HG03060 (cell line): Measurements from ENCODE around the gene SPNS3.

Experiments used
- ATAC-seq: cut with Tn5 transposase; IDR thresholded peaks from one replicate; pipeline ENCODE4 v1.9.1; 2021; ENCODE audit warnings: low read depth, moderate number of reproducible peaks; ENCODE audit not compliant: unreplicated experiment

Gene SPNS3

DNA sequence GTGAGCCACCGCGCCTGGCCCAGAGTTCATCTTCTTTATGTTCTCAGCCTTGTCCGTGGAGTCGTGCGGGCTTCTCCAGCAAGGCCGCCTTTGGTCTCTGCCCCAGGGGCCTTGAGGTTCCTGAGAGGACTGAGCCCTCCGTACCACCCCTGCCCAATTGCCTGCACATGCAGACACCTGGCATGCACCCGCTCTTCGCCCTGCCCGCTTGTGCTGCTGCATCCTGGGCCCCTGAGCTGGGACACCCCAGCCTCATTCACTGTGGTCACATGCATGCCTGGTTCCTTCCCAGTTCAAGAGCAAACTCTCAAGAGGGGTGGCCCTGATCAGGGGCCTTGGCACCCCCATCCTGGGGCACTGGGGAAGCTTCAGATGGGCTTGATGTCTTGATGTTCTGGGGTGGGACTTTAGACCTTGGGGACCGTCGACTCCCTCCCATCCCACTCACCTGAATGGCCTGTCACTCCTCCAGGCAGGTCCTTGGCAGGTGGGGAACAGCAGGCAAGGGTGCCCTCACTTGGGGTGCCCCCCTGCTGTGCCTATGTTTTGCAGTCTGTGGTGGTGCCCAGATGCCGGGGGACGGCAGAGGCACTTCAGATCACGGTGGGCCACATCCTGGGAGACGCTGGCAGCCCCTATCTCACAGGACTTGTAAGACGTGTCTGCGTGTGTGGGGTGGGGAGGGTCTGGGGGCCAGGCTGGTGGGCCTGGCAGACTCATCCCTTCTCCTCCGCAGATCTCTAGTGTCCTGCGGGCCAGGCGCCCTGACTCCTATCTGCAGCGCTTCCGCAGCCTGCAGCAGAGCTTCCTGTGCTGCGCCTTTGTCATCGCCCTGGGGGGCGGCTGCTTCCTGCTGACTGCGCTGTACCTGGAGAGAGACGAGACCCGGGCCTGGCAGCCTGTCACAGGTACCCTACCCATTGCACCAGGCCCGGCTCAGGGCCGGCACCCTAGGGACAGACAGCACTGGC, 52.2 kb downstream of the SPNS3 start:
- no peak for ATAC-seq

DNA sequence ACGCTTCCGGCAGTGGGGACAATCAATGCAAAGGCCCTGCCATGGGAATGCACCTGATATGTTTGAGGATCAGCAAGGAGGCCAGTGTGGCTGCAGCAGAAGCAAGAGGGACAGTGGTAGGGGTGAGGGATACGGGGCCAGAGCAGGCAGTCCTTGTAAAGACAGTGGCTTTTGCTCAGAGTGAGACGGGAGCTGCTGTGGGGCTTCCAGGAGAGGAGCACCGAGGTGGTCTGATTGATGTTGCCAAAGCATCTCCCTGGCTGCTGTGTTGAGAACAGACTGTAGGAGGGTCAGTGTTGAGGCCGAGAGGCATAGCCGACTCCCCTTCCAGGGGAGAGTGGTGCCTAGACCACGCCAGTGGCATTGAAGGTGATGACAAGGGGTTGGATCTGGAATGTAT, 53.6 kb downstream of the SPNS3 start:
- ATAC-seq: no peak

DNA sequence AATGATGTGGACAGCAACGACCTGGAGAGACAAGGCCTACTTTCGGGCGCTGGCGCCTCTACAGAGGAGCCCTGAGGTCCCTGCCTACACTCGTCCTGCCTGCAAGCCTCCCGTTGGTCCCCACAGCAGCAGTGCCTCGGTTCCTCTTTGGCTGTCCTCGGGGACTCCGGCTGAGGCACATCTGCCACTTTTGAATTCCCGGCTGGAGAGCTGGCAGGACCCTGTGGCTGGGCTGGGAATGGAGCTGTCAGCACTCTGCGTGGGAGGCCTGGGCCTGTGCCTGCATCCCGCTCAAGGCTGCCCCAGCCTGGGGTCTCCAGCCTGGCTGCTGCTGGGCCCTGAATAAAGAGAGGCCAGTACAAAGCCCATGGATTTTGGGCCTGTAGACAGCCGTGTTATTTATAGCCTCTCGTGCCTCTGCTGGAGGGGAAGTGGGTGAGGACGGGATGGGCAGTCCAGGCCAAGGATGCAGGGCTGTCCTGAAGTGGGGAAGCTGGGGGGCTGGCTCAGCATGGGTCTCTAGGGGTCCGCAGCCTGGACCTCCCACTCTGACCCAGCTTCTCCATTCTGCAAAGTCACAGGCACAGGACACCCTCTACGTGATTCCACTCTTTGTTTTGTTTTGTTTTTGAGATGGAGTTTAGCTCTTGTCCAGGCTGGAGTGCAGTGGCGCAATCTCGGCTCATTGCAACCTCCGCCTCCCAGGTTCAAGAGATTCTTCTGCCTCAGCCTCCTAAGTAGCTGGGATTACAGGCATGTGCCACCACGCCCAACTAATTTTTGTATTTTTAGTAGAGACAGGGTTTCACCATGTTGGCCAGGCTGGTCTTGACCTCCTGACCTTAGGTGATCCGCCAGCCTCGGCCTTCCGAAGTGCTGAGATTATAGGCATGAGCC, 54.3 kb downstream of the SPNS3 start:
- no peak for ATAC-seq

DNA sequence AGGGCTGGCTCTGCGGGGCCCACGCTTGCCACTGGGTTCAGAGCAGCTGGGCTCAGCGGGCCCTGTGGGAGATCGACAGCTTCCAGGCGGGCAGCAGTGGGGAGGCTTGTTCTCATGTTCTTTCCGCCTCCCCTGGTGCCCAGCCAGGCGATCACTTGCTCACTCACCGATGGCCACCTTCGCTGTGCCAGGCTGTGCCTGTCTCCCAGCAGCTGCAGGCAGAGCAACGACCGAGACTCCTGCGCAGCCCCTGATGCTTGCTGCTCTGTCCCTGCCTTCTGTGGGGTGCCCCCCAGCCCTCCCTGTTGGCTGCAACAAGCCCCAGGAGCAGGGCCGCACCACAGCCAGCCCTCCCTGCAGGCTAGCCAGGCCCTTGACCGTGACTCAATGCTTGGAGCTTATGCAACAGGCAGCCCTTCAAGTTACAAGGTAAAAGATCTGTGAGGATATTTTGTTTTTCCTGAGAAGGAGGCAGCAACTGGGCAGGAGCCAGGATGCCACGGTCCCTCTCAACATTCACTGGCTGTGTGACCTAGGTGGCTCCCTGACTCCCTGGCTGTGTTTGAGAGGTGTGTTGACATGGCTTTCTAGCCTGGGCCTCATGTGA, 55.4 kb downstream of the SPNS3 start:
- no peak for ATAC-seq

DNA sequence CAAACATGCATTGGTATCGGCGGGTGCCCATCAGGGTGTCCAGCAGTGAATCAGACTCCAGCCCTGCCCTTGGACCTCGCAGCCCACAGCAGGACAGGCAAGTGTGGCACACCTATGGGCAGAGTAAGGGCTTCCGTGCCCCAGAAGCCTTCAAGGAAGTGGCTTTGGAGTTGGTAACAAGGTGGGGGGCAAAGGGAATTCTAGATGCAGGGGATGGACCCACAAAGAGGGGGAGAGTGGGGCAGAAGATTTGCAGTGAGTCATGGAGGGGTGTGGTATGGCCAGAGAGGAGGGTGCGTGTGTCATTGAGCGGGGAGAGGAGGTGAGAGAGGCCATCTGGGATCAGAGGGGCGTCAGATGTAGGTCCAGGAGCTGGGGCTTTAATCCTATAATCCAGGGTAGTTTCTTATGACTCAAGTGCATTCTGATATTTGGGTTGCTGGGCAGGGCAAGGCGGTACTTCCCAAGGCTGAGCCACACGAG, 56.4 kb downstream of the SPNS3 start:
- ATAC-seq: no peak

DNA sequence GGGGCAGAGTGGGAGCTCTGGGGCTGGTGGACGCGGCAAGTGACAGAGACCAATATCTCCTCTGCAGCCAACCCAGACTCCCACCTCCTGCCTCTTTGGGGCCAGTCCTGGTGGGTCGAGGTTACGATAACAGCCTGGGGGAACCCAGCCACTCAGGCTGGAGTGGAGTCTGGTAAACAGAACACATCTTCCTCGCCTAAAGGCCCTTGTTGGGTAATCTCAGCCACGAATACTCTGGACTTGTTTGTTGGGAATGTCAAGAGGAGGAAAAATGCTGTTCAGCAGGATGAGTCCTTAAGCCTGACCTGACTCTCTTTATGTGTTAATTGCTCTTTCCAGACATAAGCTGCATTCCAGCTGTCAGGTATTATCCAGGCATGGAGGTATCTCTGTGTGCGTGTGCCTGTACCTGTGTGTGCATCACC, 56.9 kb downstream of the SPNS3 start:
- ATAC-seq: no peak

- no peak for ATAC-seq
These were observed 59.2 kb downstream of the SPNS3 start for GRCh38 chr17:4492721-4493561.

DNA sequence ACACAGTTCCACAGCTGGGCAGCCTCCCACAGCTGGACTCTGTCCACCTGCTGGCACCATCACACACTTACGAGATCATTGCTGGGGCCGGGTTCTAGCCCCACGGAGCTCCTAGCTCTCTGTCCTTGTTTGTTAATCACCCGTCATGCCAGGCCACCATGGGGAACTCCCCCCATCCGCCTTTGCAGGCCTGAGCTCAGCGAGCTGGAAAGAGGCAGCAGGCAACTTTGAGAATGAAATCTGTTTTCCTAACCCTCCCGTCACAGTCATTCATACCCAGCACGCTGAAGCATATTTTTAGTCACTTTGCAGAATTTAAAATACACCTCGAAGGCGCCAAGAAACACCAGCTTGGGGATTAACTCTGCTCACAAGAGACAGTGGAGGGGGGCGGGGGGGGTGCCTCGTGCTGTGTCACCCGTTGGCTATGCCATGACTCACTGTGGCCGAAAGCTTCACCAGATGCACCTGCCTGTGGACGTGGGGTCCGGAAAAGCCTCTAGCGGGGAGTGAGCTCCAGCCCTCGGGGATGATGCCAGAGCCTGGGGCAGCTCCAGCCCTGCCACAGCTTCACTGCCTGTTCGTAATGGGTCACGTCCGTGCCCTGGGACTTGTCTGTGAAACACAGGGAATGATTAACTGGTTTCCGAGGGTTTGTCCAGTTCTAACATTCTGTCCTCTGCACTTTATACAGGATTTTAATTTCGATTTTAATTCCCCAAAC, 63.5 kb downstream of the SPNS3 start:
- no peak for ATAC-seq

DNA sequence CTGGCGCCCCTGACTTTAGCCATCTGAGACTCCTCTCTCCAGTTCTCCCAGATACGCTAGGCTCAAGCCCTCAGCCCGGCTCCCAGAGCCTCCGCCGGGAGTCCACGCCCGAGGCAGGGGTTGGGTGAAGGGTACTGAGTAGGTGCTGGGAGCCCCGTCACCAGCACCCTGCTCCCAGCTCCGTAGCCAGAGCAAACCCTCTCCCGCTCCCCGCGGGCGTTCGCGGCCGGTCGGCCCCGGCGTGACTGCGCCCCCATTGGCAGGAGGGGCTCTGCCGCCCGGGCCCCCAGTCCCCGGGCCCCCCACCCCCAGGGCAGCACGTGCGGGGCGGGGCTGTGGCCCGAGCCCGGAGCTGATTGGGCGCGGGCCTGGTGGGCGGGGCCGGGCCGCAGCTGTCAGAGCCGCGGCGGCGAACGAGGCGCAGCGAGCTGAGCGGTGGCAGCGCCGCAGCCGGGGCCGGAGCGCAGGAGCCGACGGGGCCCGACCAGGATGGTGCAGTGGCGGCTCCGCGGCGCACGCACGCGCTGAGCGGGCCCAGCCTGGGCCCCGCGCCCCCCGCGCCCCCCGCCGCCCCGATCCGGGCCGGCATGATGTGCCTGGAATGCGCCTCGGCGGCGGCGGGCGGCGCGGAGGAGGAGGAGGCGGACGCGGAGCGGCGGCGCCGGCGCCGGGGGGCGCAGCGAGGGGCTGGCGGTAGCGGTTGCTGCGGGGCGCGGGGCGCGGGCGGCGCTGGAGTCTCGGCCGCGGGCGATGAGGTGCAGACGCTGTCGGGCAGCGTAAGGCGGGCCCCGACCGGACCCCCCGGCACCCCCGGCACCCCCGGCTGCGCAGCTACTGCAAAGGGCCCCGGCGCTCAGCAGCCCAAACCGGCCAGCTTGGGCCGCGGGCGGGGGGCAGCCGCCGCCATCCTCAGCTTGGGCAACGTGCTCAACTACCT, 65.0 kb downstream of the SPNS3 start, which contains the start of gene SPNS2:
Gene SPNS2, plus strand, starts transcription at position 421 of the 937 bp plus-strand sequence. Its CDS starts 167 bp downstream, at position 588.
- no peak for ATAC-seq

DNA sequence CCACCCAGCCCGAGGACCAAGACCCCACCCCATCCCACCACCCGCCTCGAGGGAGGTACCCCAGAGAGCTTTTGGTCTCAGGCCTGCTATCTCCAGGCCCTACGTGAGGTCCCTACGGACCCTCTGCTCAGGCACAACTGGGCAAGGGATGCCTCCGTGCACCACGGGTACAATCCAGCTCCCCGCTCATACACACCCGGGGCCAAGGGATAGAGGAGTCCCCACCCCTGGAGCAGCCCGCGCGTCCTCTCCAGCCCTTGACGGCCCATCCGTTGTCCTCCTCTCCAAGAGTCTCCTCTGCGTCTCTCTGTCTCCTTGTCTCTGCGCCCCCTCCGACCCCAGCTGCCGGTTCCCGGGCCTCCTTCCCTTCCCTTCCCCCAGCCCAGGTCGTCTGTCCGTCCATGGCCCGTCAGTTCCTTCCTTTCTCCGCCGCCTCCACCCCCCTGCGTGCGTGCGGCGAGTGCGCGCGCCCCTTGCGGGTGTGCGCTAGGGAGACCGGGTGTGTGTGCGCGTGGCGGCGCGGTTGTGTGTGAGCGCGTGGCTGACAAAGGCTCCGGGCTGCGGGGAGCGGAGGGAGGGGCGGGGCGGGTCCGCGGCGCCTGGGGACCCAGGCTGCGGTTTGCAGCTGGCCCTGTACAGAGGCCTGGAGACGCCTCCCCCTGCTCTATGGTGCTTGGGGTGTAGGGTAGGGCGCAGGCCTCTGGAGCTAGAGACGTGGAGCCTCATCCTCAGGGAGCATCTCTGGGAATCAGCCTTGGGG, 65.9 kb downstream of the SPNS3 start:
- ATAC-seq: no peak

GRCh38 chr17:4500191-4500571, 66.4 kb downstream of the SPNS3 start:
- no peak for ATAC-seq

DNA sequence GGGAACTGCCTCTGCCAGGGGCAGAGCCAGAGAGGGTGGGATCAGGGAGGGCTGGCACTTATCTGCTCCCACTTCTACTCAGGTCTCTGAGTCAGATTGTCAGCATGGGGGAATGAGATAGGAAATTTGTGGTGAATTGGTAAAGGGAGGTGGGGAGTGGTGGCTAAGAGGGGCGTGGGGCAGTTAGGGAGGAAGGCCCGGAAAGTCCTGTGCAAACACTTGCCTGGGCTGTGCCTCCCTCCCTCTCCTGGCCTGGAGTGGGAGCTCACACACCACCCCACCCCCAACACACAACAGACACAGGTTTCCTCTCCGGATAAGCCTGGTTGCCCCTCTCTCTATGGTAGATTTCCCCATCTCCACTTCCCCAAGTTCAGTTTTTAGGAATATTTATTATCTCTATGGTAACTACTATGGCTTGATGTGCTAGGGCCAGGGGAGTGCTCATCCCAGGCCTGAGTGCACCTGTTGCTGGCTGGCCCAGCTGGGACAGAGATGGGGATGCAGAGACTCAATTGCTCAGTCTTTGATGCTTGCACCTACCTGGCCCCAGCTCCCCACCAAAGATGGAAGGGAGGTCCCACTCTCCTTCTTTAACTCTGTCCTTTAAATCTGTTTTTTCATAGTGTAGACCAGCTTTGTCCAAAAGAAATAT, 67.7 kb downstream of the SPNS3 start:
- ATAC-seq: no peak

GRCh38 chr17:4502466-4503154, 68.9 kb downstream of the SPNS3 start:
- ATAC-seq: no peak

DNA sequence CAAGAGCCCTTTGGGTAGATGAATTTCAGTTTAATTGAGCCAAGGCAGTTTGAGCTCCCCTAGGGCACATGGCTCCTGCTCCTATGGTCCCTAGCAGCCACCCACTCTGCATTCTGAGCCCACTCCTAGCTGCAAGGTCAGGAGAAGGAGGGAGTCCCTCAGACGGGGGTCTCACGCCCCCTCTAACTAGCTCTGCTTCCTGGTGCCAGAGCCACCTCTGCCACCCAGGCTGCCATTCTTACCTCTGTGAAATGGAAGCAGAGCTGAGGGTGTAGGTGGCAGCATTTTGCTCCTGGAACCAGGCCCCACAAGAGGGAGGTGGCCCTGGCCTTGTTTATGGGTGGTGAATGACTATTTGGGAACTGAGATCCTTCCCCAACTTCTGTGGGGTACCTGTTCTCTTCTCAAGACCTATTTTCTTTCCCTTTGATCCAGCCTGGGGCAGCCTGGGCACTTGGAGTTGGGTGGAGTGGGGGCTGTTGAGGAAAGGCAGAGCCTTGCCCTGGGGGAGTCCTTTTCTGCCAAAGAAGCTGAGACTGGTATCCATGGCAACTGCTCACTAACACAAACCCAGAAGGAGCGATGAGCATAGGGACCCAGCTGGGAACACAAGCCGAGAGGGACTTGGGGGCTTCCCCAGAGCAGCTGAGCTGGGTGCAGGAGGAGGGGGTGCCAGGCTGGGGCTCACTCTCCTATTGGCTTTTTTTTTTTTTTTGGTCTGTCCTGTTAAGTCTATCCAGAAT, 69.7 kb downstream of the SPNS3 start:
- no peak for ATAC-seq

DNA sequence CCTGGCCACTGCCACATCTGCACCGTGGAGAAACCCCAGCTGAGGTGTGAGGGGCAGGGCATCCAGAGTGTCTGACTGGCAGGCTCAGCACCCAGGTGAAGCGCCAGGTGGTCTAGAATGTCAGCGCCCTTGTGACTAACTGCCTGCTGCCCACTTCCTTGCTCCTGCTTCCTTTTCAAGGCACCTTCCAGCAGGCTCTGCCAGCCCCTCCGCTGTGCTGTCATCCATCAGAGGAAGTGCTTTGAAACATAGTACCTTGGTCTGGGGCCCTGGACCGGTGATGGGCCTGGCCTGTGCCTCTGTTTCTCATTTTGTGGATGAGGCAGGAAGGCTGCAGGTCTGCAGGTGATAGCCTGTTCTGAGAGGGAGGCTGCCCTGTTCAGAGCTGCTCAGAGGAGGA, 70.4 kb downstream of the SPNS3 start:
- no peak for ATAC-seq

GRCh38 chr17:4505187-4505586, 71.4 kb downstream of the SPNS3 start:
- no peak for ATAC-seq
